Thoracic aorta (tissue), 2 donors: ENCODE data around the gene PKDCC. TPM values are rescaled to one million over a fixed set of nuclear protein-coding genes. Genes with fewer than 3 reads are reported as not detected.

Experiments used
- ATAC-seq: fragments of 150-250 bp; one replicate; pipeline ENCODE4 v1.8.0; 2017; ENCODE audit warnings: low read depth; ENCODE audit not compliant: insufficient number of reproducible peaks, low FRiP score
- DNase-seq: peaks from one replicate; pipeline ENCODE4 v3.0.0-alpha.2; 2020; ENCODE audit warnings: low spot score
- H3K27ac ChIP-seq, 2 donors: fragments of 200-600 bp; sonication (generic); 1 replicate in 1 of 2; 2 replicates in 1 of 2; pipeline ENCODE4 v1.5.1; 2016; ENCODE audit warnings: mild to moderate bottlenecking in 2 of 2, moderate library complexity in 2 of 2
- H3K27me3 ChIP-seq: fragments of 200-600 bp; sonication (generic); replicated peaks from 2 replicates; pipeline ENCODE4 v1.6.0; 2016; ENCODE audit warnings: mild to moderate bottlenecking; ENCODE audit not compliant: insufficient read depth
- H3K36me3 ChIP-seq: fragments of 200-600 bp; sonication (generic); one replicate; pipeline ENCODE4 v1.5.1; 2016
- H3K4me1 ChIP-seq, 2 donors: fragments of 200-600 bp; sonication (generic); 1 replicate in 1 of 2; 2 replicates in 1 of 2; pipeline versions ENCODE4 v1.5.1 to v1.6.0; 2016; ENCODE audit warnings: low read depth in 2 of 2, mild to moderate bottlenecking in 1 of 2; ENCODE audit not compliant: control insufficient read depth in 1 of 2
- H3K4me3 ChIP-seq: fragments of 200-600 bp; sonication (generic); 2 replicates; pipeline ENCODE4 v1.5.1; 2016; ENCODE audit warnings: mild to moderate bottlenecking
- H3K9me3 ChIP-seq: fragments of 200-600 bp; sonication (generic); 2 replicates; pipeline ENCODE4 v1.5.1; 2016
- total RNA-seq, 2 donors: library from RNA; depleted of rRNA; stranded (reverse); fragments of >200 nt; gene quantifications; one replicate each; pipeline versions ENCODE4 v1.1.0 to v1.2.3, GENCODE V29; 2016
- TF ChIP-seq, protein P1 (sequence below): fragments of 200-600 bp; sonication (generic); IDR thresholded peaks from one replicate; pipeline ENCODE4 v1.5.1; 2019; ENCODE audit warnings: antibody characterized with exemption

PKDCC gene
- total RNA-seq, 2 donors from 2014 or later = 75.8 to 225 TPM

DNA sequence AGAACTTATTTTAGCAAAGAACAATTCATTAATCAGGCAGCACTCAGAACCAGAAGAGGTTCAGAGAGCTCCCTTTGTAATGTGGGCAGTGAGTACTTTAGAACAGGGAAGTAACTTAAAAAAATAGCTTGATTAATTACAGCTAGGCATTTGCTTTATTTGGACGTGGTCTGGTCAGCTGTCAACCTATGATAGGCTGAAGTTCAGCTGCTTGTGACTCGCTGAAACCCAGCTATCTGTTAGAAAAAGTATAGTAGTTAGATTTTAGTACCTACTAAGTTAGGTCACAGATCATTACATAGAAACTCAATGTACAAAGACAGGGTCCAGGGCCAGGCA, 40.0 kb downstream of the PKDCC start:
- no peaks in the 10 kb centered on the region for H3K27me3 ChIP-seq
- H3K4me1 ChIP-seq = peaks cover 11 to 19% of the 10 kb centered on the region in 2 donors
- ATAC-seq (no peak), DNase-seq (no peak)
- no peak overlapping the region for H3K27ac ChIP-seq
- H3K4me3 ChIP-seq = no peak overlapping the region
- TF ChIP-seq, protein P1, sequence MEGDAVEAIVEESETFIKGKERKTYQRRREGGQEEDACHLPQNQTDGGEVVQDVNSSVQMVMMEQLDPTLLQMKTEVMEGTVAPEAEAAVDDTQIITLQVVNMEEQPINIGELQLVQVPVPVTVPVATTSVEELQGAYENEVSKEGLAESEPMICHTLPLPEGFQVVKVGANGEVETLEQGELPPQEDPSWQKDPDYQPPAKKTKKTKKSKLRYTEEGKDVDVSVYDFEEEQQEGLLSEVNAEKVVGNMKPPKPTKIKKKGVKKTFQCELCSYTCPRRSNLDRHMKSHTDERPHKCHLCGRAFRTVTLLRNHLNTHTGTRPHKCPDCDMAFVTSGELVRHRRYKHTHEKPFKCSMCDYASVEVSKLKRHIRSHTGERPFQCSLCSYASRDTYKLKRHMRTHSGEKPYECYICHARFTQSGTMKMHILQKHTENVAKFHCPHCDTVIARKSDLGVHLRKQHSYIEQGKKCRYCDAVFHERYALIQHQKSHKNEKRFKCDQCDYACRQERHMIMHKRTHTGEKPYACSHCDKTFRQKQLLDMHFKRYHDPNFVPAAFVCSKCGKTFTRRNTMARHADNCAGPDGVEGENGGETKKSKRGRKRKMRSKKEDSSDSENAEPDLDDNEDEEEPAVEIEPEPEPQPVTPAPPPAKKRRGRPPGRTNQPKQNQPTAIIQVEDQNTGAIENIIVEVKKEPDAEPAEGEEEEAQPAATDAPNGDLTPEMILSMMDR = no peak
- H3K9me3 ChIP-seq = no peaks in the 10 kb centered on the region
- H3K36me3 ChIP-seq = no peaks in the 10 kb centered on the region

DNA sequence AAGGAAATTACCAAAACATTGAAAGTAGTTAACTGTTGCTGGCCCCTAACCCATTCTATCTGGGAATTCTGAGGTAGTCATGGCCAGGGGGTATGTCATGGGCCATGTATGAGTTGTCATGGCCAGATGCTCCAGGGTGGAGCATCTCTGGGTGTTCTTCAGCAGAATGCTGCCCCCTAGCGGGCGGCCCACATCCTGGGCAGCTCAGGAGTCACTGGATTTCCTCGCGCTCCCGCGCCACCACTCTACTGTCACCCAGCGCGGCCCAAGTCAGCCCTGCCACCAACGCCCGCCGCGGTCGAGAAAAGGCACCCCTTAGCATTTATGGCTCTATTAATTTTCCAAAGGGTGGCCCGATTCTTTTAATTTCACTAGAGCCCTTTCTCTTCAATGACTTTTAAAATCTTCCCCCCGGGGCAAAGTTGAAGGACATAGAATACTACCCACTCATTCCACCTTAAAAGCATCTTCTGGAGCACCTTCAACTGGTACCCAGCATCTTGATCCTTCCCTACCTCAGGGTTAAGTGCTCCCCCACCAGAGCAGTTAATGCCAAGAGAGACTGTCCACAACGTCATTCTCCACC, 41.6 kb downstream of the PKDCC start:
- Histone ChIP-seq H3K27ac (no peak overlapping the region), H3K27me3 (no peaks in the 10 kb centered on the region), H3K4me3 (no peak overlapping the region), H3K36me3 (no peaks in the 10 kb centered on the region), H3K4me1 (peaks cover 5% of the 10 kb centered on the region in 2 donors), H3K9me3 (no peaks in the 10 kb centered on the region)
- no peak for DNase-seq
- TF ChIP-seq, protein P1 = peak; percentile 25
- ATAC-seq = no peak

DNA sequence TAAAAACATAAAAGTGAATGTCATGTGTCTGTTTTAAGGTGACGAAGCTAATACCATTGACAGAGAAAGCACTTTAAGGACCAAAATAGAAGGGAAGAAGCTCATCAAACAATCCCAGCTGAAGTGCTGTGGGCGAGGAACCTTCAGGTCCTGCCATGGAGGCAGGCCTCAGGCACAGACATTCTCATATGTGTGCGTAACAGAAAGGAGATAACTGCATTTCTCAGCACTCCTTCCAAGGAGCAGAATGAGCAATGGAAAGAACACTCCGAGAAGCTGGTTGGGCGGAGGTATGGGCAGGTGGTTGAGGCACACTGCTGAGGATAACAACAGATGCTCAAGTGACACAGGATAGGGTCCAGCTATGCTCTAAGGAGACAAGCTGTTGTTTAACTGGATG, 42.4 kb downstream of the PKDCC start:
- Histone ChIP-seq H3K4me3 (no peak overlapping the region), H3K27ac (no peak overlapping the region), H3K27me3 (no peaks in the 10 kb centered on the region), H3K4me1 (no peaks in the 10 kb centered on the region), H3K9me3 (no peaks in the 10 kb centered on the region), H3K36me3 (no peaks in the 10 kb centered on the region)
- DNase-seq = no peak
- TF ChIP-seq, protein P1 = no peak
- ATAC-seq = no peak

DNA sequence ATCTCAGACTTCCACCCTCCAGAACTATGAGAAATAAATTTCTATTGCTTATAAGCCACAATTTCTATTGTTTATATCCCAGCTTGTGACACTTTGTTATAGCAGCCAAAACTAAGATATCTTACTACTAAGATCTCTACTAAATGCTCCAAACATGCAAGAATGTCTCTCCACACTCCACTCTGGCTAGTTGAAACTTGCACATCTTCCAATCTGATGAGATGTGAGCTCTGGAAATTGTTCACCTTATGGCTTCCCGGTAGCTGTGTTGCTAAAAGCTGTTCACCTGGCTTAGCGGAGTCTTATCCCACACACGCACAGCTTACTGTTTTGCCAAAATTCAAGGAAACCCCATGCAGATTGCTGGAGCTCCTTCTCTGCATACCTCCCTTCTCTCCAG, 43.9 kb downstream of the PKDCC start:
- ATAC-seq (no peak), DNase-seq (no peak)
- peaks cover 0 to 6% of the 10 kb centered on the region in 2 donors for H3K4me1 ChIP-seq
- no peak overlapping the region for H3K27ac ChIP-seq
- H3K36me3 ChIP-seq = no peaks in the 10 kb centered on the region
- H3K9me3 ChIP-seq = no peaks in the 10 kb centered on the region
- TF ChIP-seq, protein P1 = no peak
- H3K27me3 ChIP-seq = no peaks in the 10 kb centered on the region
- H3K4me3 ChIP-seq = no peak overlapping the region

DNA sequence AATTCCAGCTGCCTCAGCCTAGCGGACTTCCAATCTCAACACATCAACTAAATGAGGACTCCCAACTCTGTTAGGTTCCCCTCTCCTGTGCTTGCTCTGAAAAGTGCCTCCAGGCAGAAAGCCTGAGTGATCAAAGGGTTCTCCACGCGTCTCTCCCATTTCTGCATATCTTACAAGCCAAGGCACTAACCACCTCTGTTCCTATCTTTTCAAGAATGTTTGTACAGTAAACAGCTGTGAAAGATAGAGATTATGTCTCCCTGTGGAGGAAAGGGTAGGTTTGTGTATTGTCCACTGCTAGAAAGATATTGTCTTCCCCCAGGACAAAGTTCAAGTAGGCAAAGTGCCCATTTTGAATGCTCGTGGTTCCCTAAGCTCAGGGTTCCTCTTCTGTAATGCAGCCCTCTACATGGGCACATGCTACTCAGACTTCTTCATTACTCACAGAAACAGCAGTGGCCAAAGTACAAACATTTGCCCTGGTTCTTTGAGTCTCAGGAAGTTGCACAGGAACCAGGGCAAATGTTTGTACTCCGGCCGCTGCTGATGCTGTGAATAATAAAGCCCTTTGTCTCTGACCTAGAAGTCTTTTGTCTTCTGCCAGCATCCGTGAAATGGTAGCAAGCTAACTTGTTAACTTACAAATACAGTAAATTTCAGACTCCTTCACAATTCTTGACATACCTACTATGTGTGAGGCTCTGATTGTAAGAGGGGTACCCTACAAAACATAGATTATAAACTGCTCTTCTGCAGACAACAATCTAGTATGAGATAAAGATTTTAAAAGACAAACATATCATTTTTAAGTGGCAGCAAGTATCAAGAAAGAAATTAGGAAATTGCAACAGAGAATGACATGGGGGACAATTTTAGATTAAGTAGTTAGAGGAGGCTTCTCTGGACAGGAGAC, 44.5 kb downstream of the PKDCC start:
- Histone ChIP-seq H3K4me3 (no peak overlapping the region), H3K27me3 (no peaks in the 10 kb centered on the region), H3K4me1 (peaks cover 5 to 13% of the 10 kb centered on the region in 2 donors), H3K27ac (no peak overlapping the region), H3K9me3 (no peaks in the 10 kb centered on the region), H3K36me3 (no peaks in the 10 kb centered on the region)
- ATAC-seq = no peak
- TF ChIP-seq, protein P1 = no peak
- DNase-seq = no peak
